Nephron progenitor cell (in vitro differentiated cells): ENCODE results near the gene NLRC5.

ENCODE experiments used
- DNase-seq: peaks from one replicate; pipeline ENCODE4 v3.0.0; 2021
- H3K27ac Mint-ChIP-seq: 2 replicates; pipeline ENCODE4 v1.8.0; 2021; ENCODE audit warnings: mild to moderate bottlenecking, moderate library complexity, mixed read lengths
- H3K27me3 Mint-ChIP-seq: 2 replicates; pipeline ENCODE4 v1.8.0; 2021; ENCODE audit warnings: mild to moderate bottlenecking, low read depth, mixed read lengths; ENCODE audit not compliant: poor library complexity
- H3K36me3 Mint-ChIP-seq: 2 replicates; pipeline ENCODE4 v1.8.0; 2021; ENCODE audit warnings: low read depth, mixed read lengths
- H3K4me1 Mint-ChIP-seq: 2 replicates; pipeline ENCODE4 v1.8.0; 2021; ENCODE audit warnings: mixed read lengths
- H3K4me3 Mint-ChIP-seq: 2 replicates; pipeline ENCODE4 v1.8.0; 2021; ENCODE audit warnings: mild to moderate bottlenecking, moderate library complexity, mixed read lengths
- H3K9me3 Mint-ChIP-seq: 2 replicates; pipeline ENCODE4 v1.8.0; 2021; ENCODE audit warnings: mild to moderate bottlenecking, moderate library complexity, mixed read lengths
- TF ChIP-seq, protein P1 (sequence below): fragments of 200-600 bp; sonication (generic); IDR thresholded peaks from 2 replicates; pipeline ENCODE4 v1.5.0; 2021; ENCODE audit warnings: antibody characterized with exemption

Gene NLRC5

GRCh38 chr16:57031156-57031555 is 41.8 kb downstream of the NLRC5 start:
- Mint-ChIP-seq H3K4me3 (no peak overlapping the region), H3K9me3 (no peaks in the 10 kb centered on the region), H3K27ac (no peak overlapping the region), H3K27me3 (peaks cover 25% of the 10 kb centered on the region), H3K4me1 (no peaks in the 10 kb centered on the region), H3K36me3 (no peaks in the 10 kb centered on the region)
- DNase-seq: no peak
- TF ChIP-seq, protein P1, sequence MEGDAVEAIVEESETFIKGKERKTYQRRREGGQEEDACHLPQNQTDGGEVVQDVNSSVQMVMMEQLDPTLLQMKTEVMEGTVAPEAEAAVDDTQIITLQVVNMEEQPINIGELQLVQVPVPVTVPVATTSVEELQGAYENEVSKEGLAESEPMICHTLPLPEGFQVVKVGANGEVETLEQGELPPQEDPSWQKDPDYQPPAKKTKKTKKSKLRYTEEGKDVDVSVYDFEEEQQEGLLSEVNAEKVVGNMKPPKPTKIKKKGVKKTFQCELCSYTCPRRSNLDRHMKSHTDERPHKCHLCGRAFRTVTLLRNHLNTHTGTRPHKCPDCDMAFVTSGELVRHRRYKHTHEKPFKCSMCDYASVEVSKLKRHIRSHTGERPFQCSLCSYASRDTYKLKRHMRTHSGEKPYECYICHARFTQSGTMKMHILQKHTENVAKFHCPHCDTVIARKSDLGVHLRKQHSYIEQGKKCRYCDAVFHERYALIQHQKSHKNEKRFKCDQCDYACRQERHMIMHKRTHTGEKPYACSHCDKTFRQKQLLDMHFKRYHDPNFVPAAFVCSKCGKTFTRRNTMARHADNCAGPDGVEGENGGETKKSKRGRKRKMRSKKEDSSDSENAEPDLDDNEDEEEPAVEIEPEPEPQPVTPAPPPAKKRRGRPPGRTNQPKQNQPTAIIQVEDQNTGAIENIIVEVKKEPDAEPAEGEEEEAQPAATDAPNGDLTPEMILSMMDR: no peak

DNA sequence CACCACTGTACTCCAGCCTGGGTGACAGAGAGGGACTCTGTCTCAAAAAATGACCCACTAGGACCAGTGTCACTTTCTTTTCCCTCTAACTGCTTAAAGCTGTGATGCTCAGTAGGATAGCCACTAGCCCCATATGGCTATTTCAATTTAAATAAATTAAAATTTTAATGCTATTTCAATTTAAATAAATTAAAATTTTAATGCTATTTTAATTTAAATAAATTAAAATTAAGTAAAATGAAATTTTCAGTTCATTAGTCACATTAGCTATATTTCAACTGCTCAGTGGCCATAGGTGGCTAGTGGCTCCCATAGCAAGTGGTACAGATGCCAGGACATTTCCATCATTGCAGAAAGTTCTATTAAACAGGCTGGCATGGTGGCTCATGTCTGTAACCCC is 43.0 kb downstream of the NLRC5 start:
- H3K27ac Mint-ChIP-seq: no peak overlapping the region
- H3K4me3 Mint-ChIP-seq: no peak overlapping the region
- H3K4me1 Mint-ChIP-seq: peaks cover 1% of the 10 kb centered on the region
- DNase-seq: no peak
- H3K9me3 Mint-ChIP-seq: no peaks in the 10 kb centered on the region
- H3K36me3 Mint-ChIP-seq: no peaks in the 10 kb centered on the region
- H3K27me3 Mint-ChIP-seq: peaks cover 25% of the 10 kb centered on the region
- TF ChIP-seq, protein P1: no peak

GRCh38 chr16:57032931-57033330 is 43.6 kb downstream of the NLRC5 start:
- no peak overlapping the region for H3K27ac Mint-ChIP-seq
- H3K9me3 Mint-ChIP-seq: no peaks in the 10 kb centered on the region
- H3K4me1 Mint-ChIP-seq: peaks cover 5% of the 10 kb centered on the region
- peaks cover 25% of the 10 kb centered on the region for H3K27me3 Mint-ChIP-seq
- no peak overlapping the region for H3K4me3 Mint-ChIP-seq
- TF ChIP-seq, protein P1: no peak
- no peaks in the 10 kb centered on the region for H3K36me3 Mint-ChIP-seq
- no peak for DNase-seq

GRCh38 chr16:57036315-57036714 is 47.0 kb downstream of the NLRC5 start:
- TF ChIP-seq, protein P1: no peak
- Mint-ChIP-seq H3K9me3 (peaks cover 10% of the 10 kb centered on the region), H3K4me3 (no peak overlapping the region), H3K27ac (no peak overlapping the region), H3K27me3 (peaks cover 25% of the 10 kb centered on the region), H3K36me3 (no peaks in the 10 kb centered on the region), H3K4me1 (peaks cover 11% of the 10 kb centered on the region)
- no peak for DNase-seq

DNA sequence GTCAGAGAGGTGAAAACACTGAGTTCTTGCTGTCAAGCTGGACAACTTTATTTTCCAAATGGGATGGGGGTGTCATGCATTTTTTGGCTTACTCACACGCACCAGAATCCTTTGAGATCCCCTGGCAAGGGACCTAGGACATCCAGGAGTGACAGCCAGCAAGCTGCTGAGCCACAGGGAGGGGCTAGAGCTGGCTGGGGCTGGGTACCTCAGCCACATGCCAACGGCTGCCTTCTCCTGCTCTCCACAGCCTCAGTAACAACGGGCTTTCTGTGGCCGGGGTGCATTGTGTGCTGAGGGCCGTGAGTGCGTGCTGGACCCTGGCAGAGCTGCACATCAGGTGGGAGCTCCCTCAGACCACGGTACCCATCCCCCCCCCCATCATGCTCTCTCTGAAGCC is 47.6 kb downstream of the NLRC5 start:
- peaks cover 12% of the 10 kb centered on the region for H3K4me1 Mint-ChIP-seq
- H3K4me3 Mint-ChIP-seq: no peak overlapping the region
- H3K27ac Mint-ChIP-seq: no peak overlapping the region
- DNase-seq: no peak
- H3K36me3 Mint-ChIP-seq: no peaks in the 10 kb centered on the region
- peaks cover 25% of the 10 kb centered on the region for H3K27me3 Mint-ChIP-seq
- H3K9me3 Mint-ChIP-seq: peaks cover 11% of the 10 kb centered on the region
- TF ChIP-seq, protein P1: no peak

DNA sequence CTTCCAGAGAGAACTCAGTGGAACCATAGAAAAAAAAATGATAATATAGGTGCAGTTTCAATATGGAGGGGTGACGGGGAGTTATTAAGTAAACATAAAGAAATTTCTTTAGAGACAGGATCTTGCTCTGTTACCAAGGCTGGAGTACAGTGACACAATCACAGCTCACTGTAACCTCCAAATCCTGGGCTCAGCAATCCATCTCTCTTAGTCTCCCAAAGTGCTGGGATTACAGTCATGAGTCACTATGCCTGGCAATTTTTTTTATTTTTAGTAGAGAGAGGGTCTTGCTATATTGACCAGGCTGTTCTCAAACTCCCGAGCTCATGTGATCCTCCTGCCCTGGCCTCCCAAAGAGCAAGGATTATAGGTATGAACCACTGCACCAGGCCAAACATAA is 48.8 kb downstream of the NLRC5 start:
- Mint-ChIP-seq H3K36me3 (no peaks in the 10 kb centered on the region), H3K27me3 (peaks cover 28% of the 10 kb centered on the region), H3K9me3 (peaks cover 14% of the 10 kb centered on the region), H3K27ac (no peak overlapping the region), H3K4me1 (peaks cover 15% of the 10 kb centered on the region), H3K4me3 (no peak overlapping the region)
- TF ChIP-seq, protein P1: no peak
- DNase-seq: no peak
